ENCODE measurements around the gene KANK2. TPM values are rescaled to one million over a fixed set of nuclear protein-coding genes. Genes with fewer than 3 reads are reported as not detected.
"Not testable (repeated sequence)": the region's sequence is repeated elsewhere in the genome, so short reads cannot be mapped to it uniquely, and the experiment has no call there.

The KANK2 gene
- total RNA-seq, 5 donors from 2014 or later (not counting 1 experiment from before 2014, with no cell fraction given) = 0.68 to 1.9 (median 1.2) TPM

DNA sequence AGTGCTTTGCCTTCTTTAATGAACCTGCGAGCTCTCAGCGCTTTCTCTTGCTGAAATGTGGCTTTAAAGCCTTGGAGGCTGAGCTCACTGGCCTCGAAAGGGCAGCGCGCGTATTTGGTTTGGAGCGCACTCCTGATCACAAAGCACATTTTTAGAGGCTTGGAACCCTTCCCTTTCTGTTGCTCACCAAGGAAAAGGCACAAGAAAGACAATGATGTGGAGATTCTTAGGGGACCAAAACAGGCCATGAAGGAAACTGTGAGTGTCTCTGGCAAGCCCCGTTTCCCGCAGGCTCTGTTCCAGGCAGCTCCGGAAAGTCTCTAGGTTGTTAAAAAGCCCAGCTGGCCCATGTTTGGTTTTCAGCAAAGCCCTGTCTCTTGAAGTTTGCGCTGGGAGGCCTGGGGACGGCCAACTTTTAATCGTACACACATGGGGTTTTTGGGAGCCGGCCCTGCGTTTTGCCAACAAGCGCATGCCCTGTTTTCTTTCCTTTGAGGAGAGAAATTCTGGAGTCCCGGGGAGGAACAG lies 32.4 kb downstream of the KANK2 start:
- H3K9me3 Mint-ChIP-seq = peaks cover 0 to 4% (median 0%) of the 10 kb centered on the region in 3 donors
- no peak overlapping the region for H3K27ac Mint-ChIP-seq
- ChIA-PET POLR2A (no interaction called here), CTCF (interaction anchor here in 1 of 2 donors (0.7 kb wide), 1 partner anchor 35 kb away, joined by 7 read pairs; no protein-coding TSS in a partner anchor)
- H3K27me3 Mint-ChIP-seq = no peaks in the 10 kb centered on the region
- no peaks in the 10 kb centered on the region for H3K36me3 Mint-ChIP-seq
- ATAC-seq (replicated peaks in 1 of 4) = no peak
- Histone ChIP-seq H3K4me3 (ENCODE audit: control insufficient read depth in 1 of 2, extremely low read depth in 1 of 2, low read length in 1 of 2) (no peak overlapping the region), H3K4me1 (ENCODE audit: control insufficient read depth in 1 of 2, extremely low read depth in 1 of 2, insufficient read depth in 2 of 2, low read length in 2 of 2) (no peaks in the 10 kb centered on the region), H3K36me3 (ENCODE audit: control insufficient read depth in 2 of 2, extremely low read depth in 1 of 2, insufficient read depth in 1 of 2, low read length in 1 of 2) (no peaks in the 10 kb centered on the region), H3K9me3 (no peaks in the 10 kb centered on the region), H3K27me3 (replicated peaks in 1 of 2; ENCODE audit: control insufficient read depth in 2 of 2, extremely low read depth in 1 of 2, insufficient read depth in 2 of 2, low read length in 1 of 2) (peaks cover 0 to 18% of the 10 kb centered on the region in 2 experiments), H3K27ac (ENCODE audit: low read length) (no peak overlapping the region)
- no peaks in the 10 kb centered on the region for H3K4me1 Mint-ChIP-seq
- H3K4me3 Mint-ChIP-seq = no peak overlapping the region
- 92% methylated on average over 17 of the region's 17 CpGs for WGBS (ENCODE audit: insufficient coverage)
- no peak for DNase-seq

DNA sequence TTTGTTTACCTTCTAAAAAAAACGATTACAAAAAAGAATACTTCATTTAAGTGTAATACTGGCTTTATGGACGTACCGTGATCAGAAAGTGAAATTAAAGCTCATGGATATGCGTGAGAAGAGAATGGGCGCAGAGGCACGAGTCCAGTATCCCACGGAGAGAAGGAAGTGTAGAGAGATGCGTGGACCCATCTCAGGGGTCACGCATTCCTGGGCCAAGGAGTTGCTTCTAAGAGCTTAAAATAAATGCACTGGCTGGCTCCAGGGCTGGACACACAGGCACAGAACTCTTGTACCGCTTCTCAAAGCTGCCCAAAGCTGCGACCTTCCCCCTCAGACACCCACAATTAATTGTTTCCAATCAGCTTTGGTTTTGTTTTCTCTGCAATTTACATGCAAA lies 33.0 kb downstream of the KANK2 start:
- H3K27ac ChIP-seq (ENCODE audit: low read length) = no peak overlapping the region
- no peak overlapping the region for H3K4me3 ChIP-seq (ENCODE audit: control insufficient read depth in 1 of 2, extremely low read depth in 1 of 2, low read length in 1 of 2)
- H3K9me3 Mint-ChIP-seq = peaks cover 0 to 4% (median 0%) of the 10 kb centered on the region in 3 donors
- no peaks in the 10 kb centered on the region for H3K9me3 ChIP-seq
- POLR2A ChIA-PET = interaction anchor here in 1 of 2 donors (0.6 kb wide), 1 partner anchor 461 kb away, joined by 10 read pairs; no protein-coding TSS in a partner anchor
- H3K27ac Mint-ChIP-seq = no peak overlapping the region
- DNase-seq (no peak), ATAC-seq (replicated peaks in 1 of 4) (no peak)
- no peaks in the 10 kb centered on the region for H3K4me1 ChIP-seq (ENCODE audit: control insufficient read depth in 1 of 2, extremely low read depth in 1 of 2, insufficient read depth in 2 of 2, low read length in 2 of 2)
- CTCF ChIA-PET = interaction anchor here in 1 of 2 donors (0.7 kb wide), 1 partner anchor 35 kb away, joined by 7 read pairs; no protein-coding TSS in a partner anchor
- H3K36me3 ChIP-seq (ENCODE audit: control insufficient read depth in 2 of 2, extremely low read depth in 1 of 2, insufficient read depth in 1 of 2, low read length in 1 of 2) = no peaks in the 10 kb centered on the region
- no peak overlapping the region for H3K4me3 Mint-ChIP-seq
- WGBS (ENCODE audit: insufficient coverage) = 88% methylated on average over 10 of the region's 11 CpGs
- peaks cover 0 to 15% of the 10 kb centered on the region in 2 experiments for H3K27me3 ChIP-seq (replicated peaks in 1 of 2; ENCODE audit: control insufficient read depth in 2 of 2, extremely low read depth in 1 of 2, insufficient read depth in 2 of 2, low read length in 1 of 2)
- no peaks in the 10 kb centered on the region for H3K4me1 Mint-ChIP-seq
- H3K36me3 Mint-ChIP-seq = no peaks in the 10 kb centered on the region
- no peaks in the 10 kb centered on the region for H3K27me3 Mint-ChIP-seq

DNA sequence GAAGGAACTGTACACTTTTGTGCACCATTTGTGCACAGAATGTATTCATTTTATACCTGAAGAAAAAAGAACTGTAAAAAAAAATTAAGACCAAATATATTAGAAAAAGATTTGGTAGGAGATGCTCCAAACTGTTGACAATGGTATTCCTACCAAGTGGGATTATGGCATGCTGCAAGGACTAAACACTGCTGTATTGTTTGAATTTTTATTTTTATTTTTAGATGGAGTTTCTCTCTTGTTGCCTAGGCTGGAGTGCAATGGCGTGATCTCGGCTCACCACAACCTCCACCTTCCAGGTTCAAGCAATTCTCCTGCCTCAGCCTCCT lies 36.9 kb downstream of the KANK2 start:
- H3K36me3 ChIP-seq (ENCODE audit: control insufficient read depth in 2 of 2, extremely low read depth in 1 of 2, insufficient read depth in 1 of 2, low read length in 1 of 2); H3K27me3 ChIP-seq (replicated peaks in 1 of 2; ENCODE audit: control insufficient read depth in 2 of 2, extremely low read depth in 1 of 2, insufficient read depth in 2 of 2, low read length in 1 of 2); ATAC-seq (replicated peaks in 1 of 4); H3K4me3 Mint-ChIP-seq; CTCF ChIA-PET; H3K4me1 Mint-ChIP-seq; DNase-seq; H3K27me3 Mint-ChIP-seq; H3K27ac ChIP-seq (ENCODE audit: low read length); H3K9me3 Mint-ChIP-seq; H3K4me1 ChIP-seq (ENCODE audit: control insufficient read depth in 1 of 2, extremely low read depth in 1 of 2, insufficient read depth in 2 of 2, low read length in 2 of 2); H3K27ac Mint-ChIP-seq; POLR2A ChIA-PET; H3K36me3 Mint-ChIP-seq; H3K4me3 ChIP-seq (ENCODE audit: control insufficient read depth in 1 of 2, extremely low read depth in 1 of 2, low read length in 1 of 2); H3K9me3 ChIP-seq: not testable (repeated sequence)
- no CpG with 5 or more reads among the region's 2 CpGs for WGBS (ENCODE audit: insufficient coverage)

DNA sequence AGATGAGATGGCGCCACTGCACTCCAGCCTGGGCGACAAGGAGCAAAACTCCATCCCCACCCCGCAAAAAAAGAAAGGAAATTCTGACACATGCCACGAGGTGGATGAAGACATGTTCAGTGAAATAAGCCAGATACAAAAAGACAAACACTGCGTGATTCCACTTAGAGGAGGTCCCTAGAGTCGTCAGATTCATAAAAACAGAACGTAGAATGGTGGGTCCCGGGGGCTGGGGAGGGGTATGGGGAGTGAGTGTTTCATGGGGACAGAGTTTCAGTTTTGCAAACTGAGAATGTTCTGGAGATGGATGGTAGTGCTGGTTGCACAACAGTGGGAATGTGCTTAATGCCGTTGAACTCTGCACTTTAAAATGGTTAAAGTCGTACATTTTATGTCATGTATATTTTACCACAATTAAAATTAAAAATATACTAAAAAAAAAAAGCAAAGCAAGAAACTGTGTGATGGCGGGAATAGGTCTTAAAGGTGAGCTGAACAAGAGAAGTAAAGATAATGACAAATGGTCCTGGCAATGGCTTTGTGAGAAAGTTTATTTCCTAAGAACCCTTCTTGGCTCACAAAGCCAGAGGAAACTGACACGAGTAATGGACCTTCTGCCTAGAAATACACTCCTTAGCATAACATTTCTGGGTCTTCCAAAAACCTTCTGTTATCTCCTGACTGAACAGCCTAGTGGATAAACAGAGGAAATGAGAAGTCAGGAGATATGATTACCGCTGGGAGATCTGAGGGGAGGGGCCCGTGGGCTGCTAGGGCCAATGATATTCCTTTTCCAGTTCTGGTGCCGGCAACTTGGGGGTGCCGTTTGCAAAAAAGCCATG lies 37.5 kb downstream of the KANK2 start:
- Mint-ChIP-seq H3K4me3 (no peak overlapping the region), H3K36me3 (no peaks in the 10 kb centered on the region), H3K27ac (no peak overlapping the region), H3K4me1 (peaks cover 2 to 11% (median 8%) of the 10 kb centered on the region in 3 donors), H3K9me3 (peaks cover 0 to 4% (median 0%) of the 10 kb centered on the region in 3 donors), H3K27me3 (no peaks in the 10 kb centered on the region)
- no peak overlapping the region for H3K27ac ChIP-seq (ENCODE audit: low read length)
- no peak for ATAC-seq (replicated peaks in 1 of 4)
- POLR2A ChIA-PET = interaction anchor here in 1 of 2 donors (0.9 kb wide), 1 partner anchor 82 kb away, joined by 7 read pairs; no protein-coding TSS in a partner anchor
- no peak overlapping the region for H3K4me3 ChIP-seq (ENCODE audit: control insufficient read depth in 1 of 2, extremely low read depth in 1 of 2, low read length in 1 of 2)
- WGBS (ENCODE audit: insufficient coverage) = 88% methylated on average over 5 of the region's 16 CpGs
- peaks cover 0 to 7% of the 10 kb centered on the region in 2 experiments for H3K27me3 ChIP-seq (replicated peaks in 1 of 2; ENCODE audit: control insufficient read depth in 2 of 2, extremely low read depth in 1 of 2, insufficient read depth in 2 of 2, low read length in 1 of 2)
- DNase-seq = no peak
- no peaks in the 10 kb centered on the region for H3K36me3 ChIP-seq (ENCODE audit: control insufficient read depth in 2 of 2, extremely low read depth in 1 of 2, insufficient read depth in 1 of 2, low read length in 1 of 2)
- no peaks in the 10 kb centered on the region for H3K9me3 ChIP-seq
- CTCF ChIA-PET = no interaction called here
- peaks cover 3 to 14% of the 10 kb centered on the region in 2 experiments for H3K4me1 ChIP-seq (ENCODE audit: control insufficient read depth in 1 of 2, extremely low read depth in 1 of 2, insufficient read depth in 2 of 2, low read length in 2 of 2)

DNA sequence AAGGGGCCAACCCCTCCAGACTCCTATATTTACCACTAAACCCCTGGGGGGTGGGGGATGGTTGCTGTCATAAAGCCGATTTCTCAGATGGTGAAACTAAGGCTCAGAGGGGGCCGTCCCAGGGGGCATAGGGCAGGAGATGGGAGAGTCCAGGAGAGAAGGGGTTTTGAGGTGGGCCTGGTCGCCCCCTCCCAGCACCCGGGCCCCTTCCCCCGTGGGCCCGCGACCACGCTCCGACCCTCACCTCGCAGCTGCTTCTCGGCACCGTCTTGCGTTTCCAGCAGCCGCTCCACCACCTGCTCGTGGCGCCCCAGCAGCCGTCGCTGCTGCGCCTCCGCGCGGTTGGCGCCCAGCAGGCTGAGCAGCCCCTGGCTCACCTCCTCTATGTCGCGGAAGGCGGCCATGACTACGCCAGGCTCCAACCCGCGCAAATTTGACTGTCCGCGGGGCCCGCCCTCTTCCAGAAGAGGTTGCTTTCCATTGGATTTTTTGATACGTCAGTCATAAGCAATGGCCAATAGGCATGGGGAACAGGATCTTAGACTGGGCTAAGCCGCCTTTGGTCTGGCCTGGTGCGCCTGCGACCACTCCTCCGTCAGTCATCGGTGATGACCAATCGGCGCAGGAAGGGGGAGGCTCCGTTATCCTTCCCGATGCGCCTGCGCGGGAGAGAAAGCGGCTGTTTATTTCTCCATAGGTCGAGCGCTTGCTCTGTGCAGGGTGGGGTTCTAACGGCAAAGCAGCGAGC lies 41.8 kb downstream of the KANK2 start, which contains the start of gene SPC24:
Gene SPC24, minus strand, starts transcription at position 410 of the 748 bp plus-strand sequence. Its CDS starts 6 bp downstream, at position 404.
- no peaks in the 10 kb centered on the region for H3K27me3 Mint-ChIP-seq
- Histone ChIP-seq H3K27ac (ENCODE audit: low read length) (peak within 1 kb of the TSS; percentile 48), H3K4me3 (ENCODE audit: control insufficient read depth in 1 of 2, extremely low read depth in 1 of 2, low read length in 1 of 2) (peak within 1 kb of the TSS; percentile 58 to 70), H3K4me1 (ENCODE audit: control insufficient read depth in 1 of 2, extremely low read depth in 1 of 2, insufficient read depth in 2 of 2, low read length in 2 of 2) (peaks cover 3 to 18% of the 10 kb centered on the region in 2 experiments), H3K9me3 (no peaks in the 10 kb centered on the region), H3K36me3 (ENCODE audit: control insufficient read depth in 2 of 2, extremely low read depth in 1 of 2, insufficient read depth in 1 of 2, low read length in 1 of 2) (no peaks in the 10 kb centered on the region), H3K27me3 (replicated peaks in 1 of 2; ENCODE audit: control insufficient read depth in 2 of 2, extremely low read depth in 1 of 2, insufficient read depth in 2 of 2, low read length in 1 of 2) (no peaks in the 10 kb centered on the region)
- 0% methylated on average over 39 of the region's 50 CpGs for WGBS (ENCODE audit: insufficient coverage)
- peaks cover 0 to 4% (median 0%) of the 10 kb centered on the region in 3 donors for H3K9me3 Mint-ChIP-seq
- CTCF ChIA-PET = no interaction called here
- ATAC-seq (replicated peaks in 1 of 4) (peak; percentile 96 to 97 (median 97)), DNase-seq (peak; percentile 71 to 94 (median 82))
- peak within 1 kb of the TSS; percentile 74 to 75 for H3K27ac Mint-ChIP-seq
- H3K4me3 Mint-ChIP-seq = peak within 1 kb of the TSS; percentile 79 to 86 (median 79)
- H3K4me1 Mint-ChIP-seq = peaks cover 10 to 17% (median 14%) of the 10 kb centered on the region in 3 donors
- POLR2A ChIA-PET = no interaction called here
- no peaks in the 10 kb centered on the region for H3K36me3 Mint-ChIP-seq

DNA sequence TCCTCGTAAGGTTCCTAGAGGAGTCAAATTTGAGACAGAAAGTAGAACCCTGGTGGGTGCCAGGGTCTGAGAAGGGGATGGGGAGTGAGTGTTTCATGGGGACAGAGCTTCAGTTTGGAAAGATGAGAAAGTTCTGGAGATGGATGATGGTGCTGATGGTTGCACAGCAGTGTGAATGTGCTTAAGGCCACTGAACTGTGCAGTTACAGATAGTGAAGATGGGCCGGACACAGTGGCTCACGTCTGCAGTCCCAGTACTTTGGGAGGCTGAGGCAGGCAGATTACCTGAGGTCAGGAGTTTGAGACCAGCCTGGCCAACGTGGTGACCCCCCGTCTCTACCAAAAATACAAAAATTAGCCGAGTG lies 42.7 kb downstream of the KANK2 start:
- Mint-ChIP-seq H3K36me3 (no peaks in the 10 kb centered on the region), H3K27me3 (no peaks in the 10 kb centered on the region), H3K4me3 (peak overlapping the region; percentile 79 to 86 (median 79)), H3K4me1 (peaks cover 10 to 17% (median 14%) of the 10 kb centered on the region in 3 donors), H3K27ac (no peak overlapping the region), H3K9me3 (no peaks in the 10 kb centered on the region)
- CTCF ChIA-PET = no interaction called here
- ATAC-seq (replicated peaks in 1 of 4) = no peak
- POLR2A ChIA-PET = interaction anchor here in 1 of 2 donors (0.5 kb wide), 1 partner anchor 503 kb away, joined by 4 read pairs; no protein-coding TSS in a partner anchor
- Histone ChIP-seq H3K4me3 (ENCODE audit: control insufficient read depth in 1 of 2, extremely low read depth in 1 of 2, low read length in 1 of 2) (peak overlapping the region in 1 of 2 donors; percentile 58), H3K27me3 (replicated peaks in 1 of 2; ENCODE audit: control insufficient read depth in 2 of 2, extremely low read depth in 1 of 2, insufficient read depth in 2 of 2, low read length in 1 of 2) (no peaks in the 10 kb centered on the region), H3K36me3 (ENCODE audit: control insufficient read depth in 2 of 2, extremely low read depth in 1 of 2, insufficient read depth in 1 of 2, low read length in 1 of 2) (no peaks in the 10 kb centered on the region), H3K4me1 (ENCODE audit: control insufficient read depth in 1 of 2, extremely low read depth in 1 of 2, insufficient read depth in 2 of 2, low read length in 2 of 2) (peaks cover 3 to 18% of the 10 kb centered on the region in 2 experiments), H3K9me3 (no peaks in the 10 kb centered on the region), H3K27ac (ENCODE audit: low read length) (no peak overlapping the region)
- no peak for DNase-seq
- WGBS (ENCODE audit: insufficient coverage) = 34% methylated on average over 4 of the region's 6 CpGs

Data from T-cell (primary cell).